Hindlimb muscle (tissue), 1 donor: ENCODE measurements around the gene MC1R. TPM values are rescaled to one million over a fixed set of nuclear protein-coding genes. Genes with fewer than 3 reads are reported as not detected.

Experiments used
- DNase-seq: peaks from one replicate; pipeline ENCODE4 v3.0.0-alpha.2; 2013
- polyA plus RNA-seq: library from polyadenylated mRNA; unstranded; fragments of 120-200 nt; gene quantifications from one replicate; pipeline ENCODE4 v1.2.1, GENCODE V29; 2013; ENCODE audit not compliant: insufficient read length

MC1R gene
- polyA plus RNA-seq, 1 donor: 2.6 TPM

DNA sequence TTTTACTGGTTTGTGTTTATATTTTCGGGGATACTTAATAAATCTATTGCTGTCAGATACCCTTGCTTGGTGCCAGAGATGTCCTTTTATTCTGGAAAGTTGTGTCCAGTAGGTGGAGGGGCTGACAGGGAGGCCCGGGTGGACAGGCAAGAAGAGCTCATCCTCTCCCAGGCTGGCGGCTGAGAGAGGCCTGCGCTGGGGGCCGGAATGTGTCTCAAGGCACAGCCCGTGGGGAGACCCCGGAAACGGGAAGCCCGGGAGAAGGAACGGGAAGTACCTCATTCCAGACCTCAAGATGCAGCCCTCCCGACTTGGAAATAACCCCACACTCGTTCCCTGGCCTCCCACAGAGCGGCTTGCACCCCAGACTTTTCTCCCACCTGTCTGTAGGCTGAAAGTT, 17.4 kb downstream of the MC1R start:
- no peak for DNase-seq

DNA sequence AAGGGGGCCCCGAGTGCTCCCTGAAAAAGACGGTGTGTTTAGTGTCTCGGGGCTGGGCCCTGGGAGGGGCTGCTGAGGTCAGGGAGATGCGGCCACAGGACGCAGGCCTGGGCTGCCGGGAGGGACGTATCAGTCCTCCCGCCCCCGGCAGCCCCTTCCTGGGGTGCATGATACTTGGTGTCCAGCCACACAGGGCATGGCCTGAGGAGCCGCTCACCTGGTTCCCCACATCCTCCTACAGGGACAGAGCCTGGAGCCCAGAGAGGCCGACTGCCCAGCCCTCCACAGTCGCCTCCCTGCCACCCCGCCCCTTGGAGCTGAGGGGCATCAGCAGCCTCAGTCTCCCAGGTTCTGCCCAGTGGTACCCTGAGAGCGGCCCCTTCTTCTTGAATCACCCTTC, 17.8 kb downstream of the MC1R start:
- DNase-seq: no peak

DNA sequence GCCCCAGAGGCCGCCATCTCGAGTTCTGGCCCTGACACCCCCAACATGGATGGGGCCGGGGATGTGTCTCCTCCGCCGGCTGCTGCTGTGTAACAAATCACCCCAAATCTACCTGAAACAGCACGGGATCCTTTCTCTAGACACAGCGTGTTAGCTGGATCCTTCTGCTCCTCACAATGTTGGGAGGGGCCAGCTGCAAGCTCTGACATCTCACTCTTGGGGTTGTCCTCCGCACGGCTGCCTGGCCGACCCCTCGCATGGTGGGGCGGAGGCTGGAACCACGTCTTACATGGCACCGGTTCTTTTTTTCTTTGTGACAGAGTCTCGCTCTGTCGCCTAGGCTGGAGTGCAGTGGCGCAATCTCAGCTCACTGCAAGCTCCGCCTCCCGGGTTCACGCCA, 18.3 kb downstream of the MC1R start:
- DNase-seq: no peak

DNA sequence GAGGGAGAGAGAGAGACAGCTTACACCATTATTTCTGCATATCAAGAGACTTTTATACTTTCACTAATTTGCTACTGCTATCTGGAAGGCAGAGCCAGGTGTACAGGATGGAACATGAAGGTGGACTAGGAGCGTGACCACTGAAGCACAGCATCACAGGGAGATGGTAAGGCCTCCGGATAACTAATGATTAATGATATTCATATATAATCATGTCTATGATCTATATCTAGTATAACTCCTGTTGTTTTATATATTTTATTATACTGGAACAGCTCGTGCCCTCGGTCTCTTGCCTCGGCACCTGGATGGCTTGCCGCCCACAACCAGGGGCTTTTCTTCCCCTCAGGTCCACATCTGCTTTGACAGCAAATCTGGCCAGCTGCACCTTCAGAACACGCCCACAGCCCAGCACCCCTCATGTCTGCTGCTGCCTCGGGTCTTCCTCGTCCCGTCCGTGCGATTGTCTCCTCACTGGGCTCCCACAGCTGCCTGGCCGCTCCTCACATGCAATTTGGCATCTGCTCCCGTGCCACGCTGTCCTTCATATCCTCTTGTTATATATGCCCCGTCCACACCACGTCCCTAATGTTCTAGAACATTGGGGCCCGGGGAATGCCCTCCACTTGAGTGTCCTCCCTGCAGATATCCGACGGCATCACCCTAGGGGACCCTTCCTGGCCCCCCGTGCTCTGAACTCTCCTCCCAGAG, 19.7 kb downstream of the MC1R start:
- DNase-seq: no peak

DNA sequence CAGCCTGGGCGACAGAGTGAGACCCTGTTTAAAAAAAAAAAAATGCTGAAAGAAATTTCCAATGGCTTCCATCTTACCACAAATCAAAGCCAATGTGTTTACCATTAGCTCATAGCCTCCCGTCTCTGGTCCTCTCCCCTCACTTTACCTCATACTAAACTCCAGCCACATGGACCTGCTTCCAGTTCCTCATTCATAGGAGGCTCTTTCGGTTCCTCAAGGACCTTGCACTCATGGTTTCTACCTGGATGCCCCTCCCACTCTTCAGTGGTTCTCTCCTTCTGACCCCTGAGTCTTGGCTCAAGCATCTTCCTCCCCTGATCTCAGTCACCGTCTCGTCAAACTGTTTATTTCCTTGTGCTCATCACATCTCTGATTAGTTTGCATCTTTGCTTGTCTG, 26.1 kb downstream of the MC1R start:
- DNase-seq: no peak

DNA sequence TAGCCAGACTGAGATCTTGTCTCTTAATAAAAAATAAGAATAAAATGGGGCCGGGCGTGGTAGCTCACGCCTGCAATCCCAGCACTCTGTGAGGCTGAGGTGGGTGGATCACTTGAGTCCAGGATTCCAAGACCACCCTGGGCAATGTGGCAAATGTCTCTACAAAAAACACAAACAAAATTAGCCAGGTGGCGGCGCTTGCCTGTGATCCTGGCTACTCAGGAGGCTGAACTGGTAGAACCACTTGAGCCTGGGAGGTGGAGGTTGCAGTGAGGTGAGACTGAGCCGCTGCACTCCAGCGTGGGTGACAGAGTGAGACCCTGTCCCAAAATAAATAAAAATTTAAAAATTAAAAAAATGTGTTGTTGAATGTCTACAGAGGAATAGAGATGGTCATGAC, 27.0 kb downstream of the MC1R start:
- DNase-seq: no peak

DNA sequence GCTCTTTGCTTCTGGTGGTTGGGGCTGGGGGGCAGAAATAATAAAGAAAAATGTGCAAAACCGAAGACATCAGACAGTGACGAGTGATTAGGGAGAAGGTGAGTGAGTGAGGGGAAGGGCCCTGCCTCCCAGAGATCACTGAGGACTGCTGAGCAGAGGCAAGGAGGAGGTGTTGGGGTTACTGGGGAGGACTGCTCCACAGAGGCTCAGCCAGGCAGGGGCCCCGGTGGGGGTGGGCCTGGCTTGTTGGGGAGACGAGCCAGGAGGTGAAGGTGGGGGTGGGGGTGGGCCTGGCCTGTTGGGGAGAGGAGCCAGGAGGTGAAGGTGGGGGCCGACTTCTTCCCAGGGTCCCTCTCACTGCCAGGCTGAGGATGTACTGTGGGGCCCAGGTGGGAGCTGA, 27.9 kb downstream of the MC1R start:
- no peak for DNase-seq

DNA sequence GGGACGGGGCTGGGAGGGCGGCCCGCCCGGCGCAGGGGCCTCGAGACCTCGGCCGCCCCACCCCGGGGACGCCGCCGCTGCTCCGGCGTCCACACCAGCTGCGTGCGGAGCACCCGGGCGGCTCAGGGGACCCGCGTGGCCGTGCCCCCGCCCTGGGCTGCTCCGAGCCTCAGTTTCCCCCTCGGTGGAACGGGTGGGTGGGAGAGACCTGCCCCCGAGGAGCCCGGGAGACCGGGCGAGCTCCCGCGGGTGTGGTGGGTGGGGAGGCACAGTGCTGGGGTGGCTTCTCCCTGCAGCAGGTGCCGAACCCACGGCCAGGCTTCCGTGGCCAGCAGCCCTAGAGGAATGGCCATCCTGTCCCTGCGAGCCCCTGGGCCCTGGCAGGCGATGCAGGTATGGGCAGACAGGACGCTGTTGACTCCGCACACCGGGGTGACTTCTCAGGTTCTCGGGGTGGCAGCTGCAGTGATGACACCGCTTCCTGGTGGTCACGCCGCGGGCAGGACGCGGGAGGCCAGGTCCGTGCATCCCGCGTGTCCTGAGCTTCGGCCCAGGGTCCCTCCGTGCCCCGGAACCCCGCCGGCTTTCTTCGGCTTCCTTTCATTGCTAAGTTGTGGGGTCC, 30.6 kb downstream of the MC1R start:
- DNase-seq: no peak

DNA sequence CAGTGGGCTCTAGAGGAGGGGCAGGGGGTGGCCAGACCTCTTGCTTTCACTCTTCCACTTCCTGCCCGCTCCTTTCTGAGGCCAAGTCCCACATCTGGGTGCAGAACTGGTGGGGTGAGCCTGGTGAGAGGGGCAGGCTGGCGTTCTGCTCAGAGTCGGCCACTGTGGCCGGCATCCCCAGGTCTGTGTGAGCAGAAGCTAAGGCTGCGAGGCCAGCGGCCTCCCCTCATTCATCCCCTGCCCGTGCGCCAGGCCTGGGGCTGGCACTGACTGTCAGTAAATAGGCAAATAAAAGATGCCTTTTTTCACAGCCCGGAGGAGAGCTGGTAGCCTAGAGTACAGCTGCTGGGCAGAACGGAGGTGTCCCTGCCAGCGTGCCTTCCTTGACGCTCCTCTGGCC, 31.1 kb downstream of the MC1R start:
- DNase-seq: no peak

DNA sequence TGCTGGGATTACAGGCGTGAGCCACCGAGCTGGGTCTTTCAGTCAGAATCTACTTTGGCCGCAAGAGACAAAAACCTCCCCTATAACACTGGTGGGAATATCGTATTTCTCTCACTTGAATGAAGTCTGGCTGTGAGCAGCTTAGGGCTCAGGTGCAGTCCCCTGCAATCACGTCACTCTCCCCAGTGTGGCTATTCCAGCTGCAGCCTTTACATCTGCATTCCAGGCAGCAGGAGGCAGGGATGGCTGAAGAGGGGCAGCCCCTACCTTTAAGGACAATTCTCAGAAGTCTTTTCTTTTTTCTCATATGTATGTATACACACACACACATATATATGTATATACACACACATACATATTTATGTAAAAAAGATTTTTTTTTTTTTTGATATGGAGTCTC, 32.8 kb downstream of the MC1R start:
- no peak for DNase-seq

DNA sequence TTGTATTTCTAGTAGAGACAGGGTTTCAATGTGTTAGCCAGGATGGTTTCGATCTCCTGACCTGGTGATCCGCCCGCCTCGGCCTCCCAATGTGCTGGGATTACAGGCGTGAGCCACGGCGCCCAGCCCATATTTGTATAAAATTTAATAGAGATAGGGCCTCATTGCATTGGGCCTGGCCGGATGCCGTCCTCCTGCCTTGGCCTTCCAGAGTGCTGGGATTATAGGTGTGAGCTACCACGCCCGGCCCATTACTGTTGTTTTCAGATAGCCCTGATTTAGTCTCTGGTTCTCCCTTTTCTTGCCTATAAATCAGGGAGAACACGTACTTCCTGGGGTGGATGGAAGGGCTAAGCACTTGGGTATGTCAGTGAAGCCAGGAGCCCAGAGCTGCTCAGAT, 33.4 kb downstream of the MC1R start:
- no peak for DNase-seq

DNA sequence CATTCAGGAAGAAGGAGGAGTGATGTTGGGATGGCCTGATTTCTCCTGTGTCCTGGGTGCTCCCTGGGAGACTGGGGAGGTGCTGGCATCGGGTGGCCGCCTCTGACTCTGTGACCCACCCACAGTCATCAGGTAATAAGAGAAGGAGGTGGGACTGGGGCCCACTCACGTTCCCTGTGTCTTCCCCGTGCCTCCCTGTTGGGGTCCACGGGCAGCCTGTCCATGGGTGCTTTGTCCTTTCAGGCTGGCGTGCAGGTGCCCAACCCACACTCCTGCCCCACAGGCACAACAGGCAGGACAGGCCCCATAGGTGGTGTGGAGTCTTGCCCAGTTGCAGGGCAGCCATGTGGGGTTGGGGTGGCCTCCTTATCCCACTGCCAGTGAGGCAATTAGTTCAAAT, 33.9 kb downstream of the MC1R start:
- no peak for DNase-seq

DNA sequence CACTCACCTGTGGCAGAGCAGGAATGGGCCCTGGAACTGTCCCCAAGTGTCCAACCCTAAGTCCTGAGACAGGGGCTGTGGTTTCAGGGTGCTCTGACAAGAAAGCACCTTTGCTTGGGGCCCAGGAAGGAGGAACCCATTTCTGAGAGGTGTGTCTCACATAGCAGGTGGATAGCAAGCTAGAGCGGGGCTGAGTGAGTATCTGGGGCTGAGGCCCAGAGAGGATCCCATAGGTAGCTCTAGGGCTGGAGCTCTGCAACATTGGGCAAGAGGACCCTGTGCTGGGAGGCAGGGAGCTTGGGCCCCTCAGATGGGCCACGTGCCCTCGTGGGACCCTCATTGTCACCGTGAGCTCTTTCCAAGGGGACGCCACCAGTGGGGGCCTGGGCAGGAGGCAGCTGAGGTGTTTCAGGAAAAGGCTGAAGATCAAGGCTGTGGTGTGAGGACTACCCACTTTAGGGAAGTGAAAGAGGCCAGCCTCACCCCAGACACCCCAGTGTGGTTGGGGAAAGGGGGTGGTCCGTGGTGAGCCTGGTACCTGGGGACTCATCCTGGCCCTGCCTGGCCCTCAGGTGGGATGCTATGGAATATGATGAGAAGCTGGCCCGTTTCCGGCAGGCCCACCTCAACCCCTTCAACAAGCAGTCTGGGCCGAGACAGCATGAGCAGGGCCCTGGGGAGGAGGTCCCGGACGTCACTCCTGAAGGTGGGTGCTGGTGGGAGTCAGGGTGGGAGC, 35.2 kb downstream of the MC1R start:
- DNase-seq: no peak

DNA sequence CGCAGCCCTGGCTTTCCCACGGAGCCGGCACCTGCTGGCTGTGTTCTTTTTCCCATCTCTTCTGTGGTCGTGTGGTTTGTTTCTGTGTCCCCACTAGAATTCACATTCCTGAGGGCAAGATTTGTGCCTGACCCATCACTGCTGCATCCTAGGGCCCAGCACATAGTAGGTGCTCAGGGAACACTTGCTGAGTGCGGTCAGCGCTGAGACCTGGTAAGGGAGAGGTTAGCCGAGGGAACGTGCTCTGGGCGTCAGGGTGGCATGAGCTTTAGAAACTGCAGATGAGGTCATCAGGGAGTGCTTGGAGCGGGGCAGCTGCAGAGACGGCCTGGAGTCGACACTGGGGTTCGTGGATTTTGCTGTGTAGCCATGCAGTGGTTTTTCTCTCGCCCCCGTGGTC, 35.8 kb downstream of the MC1R start:
- DNase-seq: no peak

DNA sequence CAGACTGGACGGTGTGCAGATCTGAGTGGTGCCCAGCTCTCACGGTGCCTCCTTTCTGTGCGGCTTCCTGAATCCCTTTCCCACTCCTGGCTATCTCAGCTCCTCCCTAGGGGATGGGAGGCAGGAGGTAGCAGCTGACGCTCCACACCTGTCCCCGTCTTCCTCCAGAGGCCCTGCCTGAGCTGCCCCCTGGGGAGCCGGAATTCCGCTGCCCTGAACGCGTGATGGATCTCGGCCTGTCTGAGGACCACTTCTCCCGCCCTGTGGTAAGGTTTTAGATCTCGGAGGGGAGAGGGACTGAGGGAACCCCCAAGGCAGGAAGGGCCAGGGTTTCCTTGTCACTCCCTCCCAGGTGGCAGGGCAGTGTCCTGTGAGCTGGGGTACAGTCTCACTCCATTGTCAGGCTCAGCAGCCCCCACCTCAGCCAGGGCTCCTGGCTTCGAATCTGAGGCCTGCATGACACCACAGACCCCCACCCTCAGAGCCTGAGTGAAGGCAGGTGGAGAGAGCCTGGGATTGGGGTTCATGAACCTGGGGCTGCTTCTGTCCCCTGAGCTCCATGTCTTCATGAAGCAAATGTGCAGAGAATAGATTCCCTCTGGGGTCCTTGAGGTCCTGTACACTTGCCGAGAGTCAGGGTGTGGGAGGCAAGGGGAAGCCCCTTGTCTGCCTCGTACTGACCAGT, 36.5 kb downstream of the MC1R start:
- no peak for DNase-seq

DNA sequence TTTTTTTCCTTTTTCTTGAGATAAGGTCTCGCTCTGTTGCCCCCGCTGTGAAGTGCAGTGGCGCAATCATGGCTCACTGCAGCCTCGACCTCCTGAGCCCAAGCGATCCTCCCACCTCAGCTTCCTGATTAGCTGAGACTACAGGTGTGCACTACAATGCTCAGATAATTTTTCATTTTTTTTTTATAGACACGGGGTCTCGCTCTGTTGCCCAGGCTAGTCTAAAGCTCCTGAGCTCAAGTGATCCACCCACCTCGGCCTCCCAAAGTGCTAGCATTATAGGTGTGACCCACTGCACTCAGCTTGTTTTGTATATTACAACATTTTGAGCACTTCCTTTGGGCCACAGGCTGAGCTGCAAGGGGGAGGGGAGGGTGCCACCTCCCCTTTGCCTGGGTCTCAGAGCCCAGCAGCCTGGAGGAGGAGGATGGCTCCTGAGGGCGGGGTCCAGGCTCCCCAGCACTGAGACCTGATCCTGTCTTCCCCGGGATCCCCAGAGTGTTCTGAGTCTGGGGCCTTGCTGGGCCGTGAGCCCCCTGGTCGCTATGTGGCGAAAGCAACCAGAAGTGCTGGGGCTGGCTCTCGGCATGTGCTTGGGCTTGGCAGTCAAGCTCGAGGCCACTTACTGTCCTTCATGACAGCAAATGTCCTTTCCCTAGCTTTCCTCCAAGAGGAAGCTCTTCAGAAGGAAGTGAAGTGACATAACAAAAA, 38.0 kb downstream of the MC1R start:
- no peak for DNase-seq

DNA sequence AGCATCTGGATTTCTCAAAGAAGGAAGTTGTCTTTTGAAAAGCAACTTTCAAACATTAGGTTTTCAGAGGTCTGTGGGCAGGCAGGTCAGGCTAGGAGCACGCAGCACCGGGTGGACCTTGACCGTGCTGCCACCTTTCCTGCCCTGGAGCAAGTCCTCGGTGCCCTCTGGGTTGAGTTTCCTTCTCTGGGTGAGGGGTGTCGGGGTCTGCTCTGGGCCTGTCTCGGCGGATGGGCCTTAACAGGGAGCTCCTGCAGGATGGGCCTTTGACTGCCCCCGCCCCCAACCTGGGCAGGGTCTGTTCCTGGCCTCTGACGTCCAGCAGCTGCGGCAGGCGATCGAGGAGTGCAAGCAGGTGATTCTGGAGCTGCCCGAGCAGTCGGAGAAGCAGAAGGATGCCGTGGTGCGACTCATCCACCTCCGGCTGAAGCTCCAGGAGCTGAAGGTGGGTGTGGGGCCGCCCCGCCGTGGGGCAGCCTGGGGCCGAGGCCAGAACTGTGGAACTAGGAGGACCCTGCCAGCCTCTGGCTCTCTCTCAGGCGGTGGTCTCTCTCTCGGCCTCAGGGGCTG, 38.6 kb downstream of the MC1R start:
- DNase-seq: no peak

DNA sequence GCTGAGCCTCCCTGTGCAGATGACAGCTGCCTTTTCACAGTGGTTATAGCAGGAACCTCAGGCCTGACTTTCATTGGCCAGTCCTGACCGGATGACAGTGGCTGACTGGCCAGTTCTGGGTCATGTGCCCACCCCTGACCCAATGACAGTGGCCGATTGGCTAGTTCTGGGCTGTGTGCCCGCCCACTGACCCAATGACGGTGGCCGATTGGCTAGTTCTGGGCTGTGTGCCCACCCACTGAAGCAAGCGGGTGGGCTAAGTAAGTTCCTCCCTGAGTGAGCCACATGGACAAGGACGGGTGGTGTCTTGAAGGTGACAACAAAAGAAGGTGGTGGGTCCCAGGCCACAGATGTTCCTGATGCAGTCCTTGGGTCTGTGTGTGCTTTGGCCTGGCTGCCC, 39.4 kb downstream of the MC1R start:
- DNase-seq: no peak

DNA sequence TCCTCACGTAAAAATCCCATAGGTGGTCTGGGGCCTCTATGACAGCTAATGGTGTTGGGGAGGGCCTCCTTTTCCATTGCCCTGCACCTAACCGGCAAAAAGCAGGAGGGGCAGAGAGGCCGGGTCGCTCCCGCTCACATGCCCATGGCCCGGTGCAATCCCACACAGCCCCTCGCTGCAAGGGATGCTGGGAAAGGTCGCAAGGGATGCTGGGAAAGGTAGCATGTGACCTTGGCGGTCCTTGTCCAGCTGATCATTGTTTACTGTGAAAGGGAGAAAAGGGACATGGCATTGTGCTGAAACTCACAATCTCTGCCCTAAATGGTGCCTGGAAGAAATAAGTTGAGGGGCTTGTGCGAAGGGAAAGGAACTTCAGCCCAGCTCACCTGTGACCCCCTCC, 39.9 kb downstream of the MC1R start:
- DNase-seq: no peak

DNA sequence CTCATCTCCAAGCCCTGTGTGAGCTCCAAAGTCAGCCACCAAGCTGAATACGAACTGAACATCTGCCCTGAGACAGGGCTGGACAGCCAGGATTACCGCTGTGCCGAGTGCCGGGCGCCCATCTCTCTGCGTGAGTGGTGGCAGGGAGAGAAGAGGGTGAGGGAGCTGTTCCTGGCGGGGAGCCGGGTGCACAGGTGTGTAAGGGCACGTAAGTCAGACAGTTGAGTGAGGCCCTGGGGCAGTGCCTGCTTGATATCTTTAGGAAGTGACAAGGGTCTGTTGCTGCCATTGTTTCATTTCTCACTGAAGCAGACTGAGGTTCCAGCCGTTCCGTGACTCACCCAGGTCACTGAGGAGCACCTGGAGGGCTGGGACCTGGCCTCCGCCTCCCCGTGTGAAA, 42.3 kb downstream of the MC1R start:
- no peak for DNase-seq

DNA sequence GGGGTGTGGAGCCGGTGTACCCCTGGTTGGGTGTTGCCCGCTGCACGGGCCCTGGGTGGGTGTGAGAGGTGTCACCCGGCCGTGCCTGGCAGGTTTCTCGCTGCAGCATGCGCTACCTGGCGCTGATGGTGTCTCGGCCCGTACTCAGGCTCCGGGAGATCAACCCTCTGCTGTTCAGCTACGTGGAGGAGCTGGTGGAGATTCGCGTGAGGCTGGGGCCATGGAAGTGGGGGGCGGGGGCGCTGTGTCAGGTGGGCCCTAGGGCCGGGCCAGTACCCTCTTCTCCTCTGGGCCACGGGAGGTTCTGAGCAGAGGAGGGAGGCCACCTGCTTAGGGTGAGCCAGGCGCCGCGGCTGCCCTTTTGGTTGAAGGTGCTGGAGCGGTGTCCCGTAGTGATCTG, 43.3 kb downstream of the MC1R start:
- DNase-seq: no peak

DNA sequence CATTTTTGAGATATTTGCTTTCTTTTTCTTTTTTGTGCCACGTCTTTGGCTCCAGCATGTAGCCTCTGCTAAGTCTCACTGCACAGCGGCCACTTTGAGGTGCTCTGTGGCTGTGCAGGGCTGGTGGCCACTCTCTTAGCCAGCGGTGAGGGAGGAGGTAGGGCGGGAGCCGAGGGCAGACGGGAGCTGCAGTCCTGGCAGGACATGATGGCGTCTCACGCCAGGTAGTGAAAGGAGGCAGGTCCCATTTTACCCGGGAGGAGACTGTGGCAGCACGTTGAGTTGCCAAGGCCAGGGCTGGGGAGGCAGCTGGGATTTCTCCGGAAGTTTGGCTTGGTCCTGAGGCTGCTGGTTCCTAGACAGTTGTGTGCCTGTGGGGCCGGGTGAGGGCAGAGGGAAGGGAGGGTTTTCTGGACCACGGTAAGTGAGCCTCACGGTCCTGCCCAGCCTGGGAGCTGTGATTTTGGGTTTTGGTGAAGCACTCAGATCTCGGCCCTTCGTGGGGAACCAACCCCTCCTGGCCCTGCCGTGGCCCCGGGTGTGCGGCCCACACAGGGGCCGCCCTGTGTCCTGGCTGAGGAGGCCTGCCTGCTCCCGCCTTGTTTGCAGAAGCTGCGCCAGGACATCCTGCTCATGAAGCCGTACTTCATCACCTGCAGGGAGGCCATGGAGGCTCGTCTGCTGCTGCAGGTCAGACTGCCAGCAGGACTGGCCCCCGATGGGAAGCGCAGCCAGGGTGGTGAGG, 44.3 kb downstream of the MC1R start:
- no peak for DNase-seq
